ENCODE results near the gene PUS1.

DNA sequence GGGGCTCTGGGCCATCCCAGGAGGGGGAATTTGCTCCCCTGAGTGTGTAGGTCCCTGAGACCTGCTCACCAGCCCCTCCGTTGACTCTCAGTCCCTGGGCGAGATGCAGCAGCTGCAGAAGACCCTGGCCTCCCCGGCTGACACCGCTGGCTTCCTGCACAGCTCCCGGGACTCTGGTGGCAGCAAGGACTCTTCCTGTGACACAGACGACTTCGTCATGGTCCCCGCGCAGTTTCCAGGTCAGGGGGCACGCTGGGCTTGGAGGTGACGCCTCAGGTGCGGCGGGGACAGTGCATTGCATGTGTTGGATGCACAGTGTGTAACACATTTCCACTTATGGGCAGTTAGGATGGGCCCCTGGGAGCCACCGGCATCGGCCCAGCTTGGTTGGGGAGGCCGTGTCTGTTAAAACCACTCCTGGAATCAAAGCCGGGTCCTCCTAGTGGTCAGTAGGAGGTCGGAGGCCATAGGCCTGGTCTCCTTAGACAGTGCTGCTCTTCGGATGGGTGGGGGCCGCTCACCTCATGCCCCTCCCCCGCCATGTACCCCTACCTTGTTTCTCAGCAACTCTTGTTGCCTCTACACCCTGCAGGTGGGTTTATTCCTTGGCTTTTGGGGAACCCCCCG, 17.1 kb upstream of the PUS1 start:
- no peak for TF ChIP-seq ZFP3 (CRISPR knock-in tag; IDR thresholded peaks at IDR 0.05)
- TF ChIP-seq RARB (CRISPR knock-in tag; IDR thresholded peaks at IDR 0.05) = no peak
- no peak for TF ChIP-seq GLIS3 (CRISPR knock-in tag; IDR thresholded peaks at IDR 0.05)
- TF ChIP-seq, protein P1, sequence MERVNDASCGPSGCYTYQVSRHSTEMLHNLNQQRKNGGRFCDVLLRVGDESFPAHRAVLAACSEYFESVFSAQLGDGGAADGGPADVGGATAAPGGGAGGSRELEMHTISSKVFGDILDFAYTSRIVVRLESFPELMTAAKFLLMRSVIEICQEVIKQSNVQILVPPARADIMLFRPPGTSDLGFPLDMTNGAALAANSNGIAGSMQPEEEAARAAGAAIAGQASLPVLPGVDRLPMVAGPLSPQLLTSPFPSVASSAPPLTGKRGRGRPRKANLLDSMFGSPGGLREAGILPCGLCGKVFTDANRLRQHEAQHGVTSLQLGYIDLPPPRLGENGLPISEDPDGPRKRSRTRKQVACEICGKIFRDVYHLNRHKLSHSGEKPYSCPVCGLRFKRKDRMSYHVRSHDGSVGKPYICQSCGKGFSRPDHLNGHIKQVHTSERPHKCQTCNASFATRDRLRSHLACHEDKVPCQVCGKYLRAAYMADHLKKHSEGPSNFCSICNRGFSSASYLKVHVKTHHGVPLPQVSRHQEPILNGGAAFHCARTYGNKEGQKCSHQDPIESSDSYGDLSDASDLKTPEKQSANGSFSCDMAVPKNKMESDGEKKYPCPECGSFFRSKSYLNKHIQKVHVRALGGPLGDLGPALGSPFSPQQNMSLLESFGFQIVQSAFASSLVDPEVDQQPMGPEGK (CRISPR knock-in tag; IDR thresholded peaks at IDR 0.05; ENCODE audit: borderline replicate concordance) = no peak
- no peak for TF ChIP-seq ZFP30 (CRISPR knock-in tag; IDR thresholded peaks at IDR 0.05)
- TF ChIP-seq, protein P2, sequence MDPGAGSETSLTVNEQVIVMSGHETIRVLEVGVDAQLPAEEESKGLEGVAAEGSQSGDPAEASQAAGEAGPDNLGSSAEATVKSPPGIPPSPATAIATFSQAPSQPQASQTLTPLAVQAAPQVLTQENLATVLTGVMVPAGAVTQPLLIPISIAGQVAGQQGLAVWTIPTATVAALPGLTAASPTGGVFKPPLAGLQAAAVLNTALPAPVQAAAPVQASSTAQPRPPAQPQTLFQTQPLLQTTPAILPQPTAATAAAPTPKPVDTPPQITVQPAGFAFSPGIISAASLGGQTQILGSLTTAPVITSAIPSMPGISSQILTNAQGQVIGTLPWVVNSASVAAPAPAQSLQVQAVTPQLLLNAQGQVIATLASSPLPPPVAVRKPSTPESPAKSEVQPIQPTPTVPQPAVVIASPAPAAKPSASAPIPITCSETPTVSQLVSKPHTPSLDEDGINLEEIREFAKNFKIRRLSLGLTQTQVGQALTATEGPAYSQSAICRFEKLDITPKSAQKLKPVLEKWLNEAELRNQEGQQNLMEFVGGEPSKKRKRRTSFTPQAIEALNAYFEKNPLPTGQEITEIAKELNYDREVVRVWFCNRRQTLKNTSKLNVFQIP (CRISPR knock-in tag; IDR thresholded peaks at IDR 0.05; ENCODE audit: borderline replicate concordance, low read depth) = no peak
- no peak for TF ChIP-seq TOX (CRISPR knock-in tag; IDR thresholded peaks at IDR 0.05; ENCODE audit: borderline replicate concordance)
- TF ChIP-seq, protein P3, sequence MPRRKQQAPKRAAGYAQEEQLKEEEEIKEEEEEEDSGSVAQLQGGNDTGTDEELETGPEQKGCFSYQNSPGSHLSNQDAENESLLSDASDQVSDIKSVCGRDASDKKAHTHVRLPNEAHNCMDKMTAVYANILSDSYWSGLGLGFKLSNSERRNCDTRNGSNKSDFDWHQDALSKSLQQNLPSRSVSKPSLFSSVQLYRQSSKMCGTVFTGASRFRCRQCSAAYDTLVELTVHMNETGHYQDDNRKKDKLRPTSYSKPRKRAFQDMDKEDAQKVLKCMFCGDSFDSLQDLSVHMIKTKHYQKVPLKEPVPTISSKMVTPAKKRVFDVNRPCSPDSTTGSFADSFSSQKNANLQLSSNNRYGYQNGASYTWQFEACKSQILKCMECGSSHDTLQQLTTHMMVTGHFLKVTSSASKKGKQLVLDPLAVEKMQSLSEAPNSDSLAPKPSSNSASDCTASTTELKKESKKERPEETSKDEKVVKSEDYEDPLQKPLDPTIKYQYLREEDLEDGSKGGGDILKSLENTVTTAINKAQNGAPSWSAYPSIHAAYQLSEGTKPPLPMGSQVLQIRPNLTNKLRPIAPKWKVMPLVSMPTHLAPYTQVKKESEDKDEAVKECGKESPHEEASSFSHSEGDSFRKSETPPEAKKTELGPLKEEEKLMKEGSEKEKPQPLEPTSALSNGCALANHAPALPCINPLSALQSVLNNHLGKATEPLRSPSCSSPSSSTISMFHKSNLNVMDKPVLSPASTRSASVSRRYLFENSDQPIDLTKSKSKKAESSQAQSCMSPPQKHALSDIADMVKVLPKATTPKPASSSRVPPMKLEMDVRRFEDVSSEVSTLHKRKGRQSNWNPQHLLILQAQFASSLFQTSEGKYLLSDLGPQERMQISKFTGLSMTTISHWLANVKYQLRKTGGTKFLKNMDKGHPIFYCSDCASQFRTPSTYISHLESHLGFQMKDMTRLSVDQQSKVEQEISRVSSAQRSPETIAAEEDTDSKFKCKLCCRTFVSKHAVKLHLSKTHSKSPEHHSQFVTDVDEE (CRISPR knock-in tag; IDR thresholded peaks at IDR 0.05) = no peak
